Small intestine (tissue), 7 donors: ENCODE data around the gene DFFB. TPM values are rescaled to one million over a fixed set of nuclear protein-coding genes. Genes with fewer than 3 reads are reported as not detected.
A peak's percentile ranks its signal among the peaks of the same experiment; 100 is the strongest.

Experiments used
- DNase-seq, 2 donors: peaks; one replicate each; pipeline versions ENCODE4 v3.0.0 to v3.0.0-alpha.2; 2013
- FAIRE-seq: peaks from 2 replicates; lab custom pipeline; 2012; peaks lifted over from hg19 to GRCh38; lab: Jason Lieb, UNC
- H3K27ac ChIP-seq, 3 donors: one replicate each; pipeline ENCODE4 v1.5.1; 2013; ENCODE audit warnings: low read length in 2 of 3, mild to moderate bottlenecking in 2 of 3, control low read depth in 1 of 3, inconsistent platforms in 1 of 3, low read depth in 1 of 3, moderate library complexity in 1 of 3
- H3K27me3 ChIP-seq, 3 donors: one replicate each; pipeline ENCODE4 v1.6.1; 2013; ENCODE audit warnings: low read length in 3 of 3, inconsistent platforms in 1 of 3; ENCODE audit not compliant: control insufficient read depth in 3 of 3, insufficient read depth in 3 of 3
- H3K36me3 ChIP-seq, 3 donors: one replicate each; pipeline ENCODE4 v1.6.1; 2013; ENCODE audit warnings: low read length in 3 of 3, inconsistent platforms in 1 of 3, low read depth in 1 of 3, mild to moderate bottlenecking in 1 of 3, moderate library complexity in 1 of 3; ENCODE audit not compliant: control insufficient read depth in 3 of 3, insufficient read depth in 2 of 3
- H3K4me1 ChIP-seq, 3 donors: one replicate each; pipeline ENCODE4 v1.6.1; 2013; ENCODE audit warnings: low read length in 2 of 3, inconsistent platforms in 1 of 3, low read depth in 1 of 3, mild to moderate bottlenecking in 1 of 3, moderate library complexity in 1 of 3; ENCODE audit not compliant: control insufficient read depth in 3 of 3, insufficient read depth in 2 of 3
- H3K4me3 ChIP-seq, 3 donors: one replicate each; pipeline ENCODE4 v1.5.1; 2013; ENCODE audit warnings: low read length in 3 of 3, control low read depth in 1 of 3, inconsistent platforms in 1 of 3, low read depth in 1 of 3, mild to moderate bottlenecking in 1 of 3, moderate library complexity in 1 of 3
- H3K9me3 ChIP-seq, 2 donors: one replicate each; pipeline ENCODE4 v1.6.1; 2013; ENCODE audit warnings: low read depth in 1 of 2, low read length in 1 of 2; ENCODE audit not compliant: control insufficient read depth in 2 of 2, insufficient read depth in 1 of 2
- WGBS, 3 donors: extraction: QIAGEN DNeasy Blood & Tissue Kit; methylation state at CpG; one replicate each; pipeline ENCODE4 v1.1.7; 2013; 5-methylcytosine and 5-hydroxymethylcytosine counted together
- polyA plus RNA-seq, 4 donors: library from polyadenylated mRNA; stranded (reverse) in 3 of 4; unstranded in 1 of 4; fragments of 200-250 nt in 3 of 4; fragments of 120-200 nt in 1 of 4; gene quantifications; one replicate each; pipeline versions ENCODE4 v1.2.1 to v1.2.3, GENCODE V29; 2013
- donor health status: healthy with polysubstance abuse.
- donor health status: control.
- donor health status: control.
- donor health status: Bipolar disorder and iron deficiency.
- donor health status: healthy.

Gene DFFB
- polyA plus RNA-seq, 4 donors: 8.7 to 22.6 (median 11.9) TPM

- peak; percentile 77 to 98 for DNase-seq
- peaks cover 5 to 67% (median 8%) of the 10 kb centered on the region in 3 donors for H3K36me3 ChIP-seq
- peaks cover 0 to 10% (median 0%) of the 10 kb centered on the region in 3 donors for H3K4me1 ChIP-seq
- no peak for FAIRE-seq
- H3K27ac ChIP-seq: peak overlapping the region; percentile 72 to 92 (median 76)
- WGBS, 3 donors: 22 to 63% (median 40%) methylated on average over 18 of the region's 18 CpGs
- no peaks in the 10 kb centered on the region for H3K9me3 ChIP-seq
- no peaks in the 10 kb centered on the region for H3K27me3 ChIP-seq
- peak overlapping the region in 1 of 3 donors; percentile 25 for H3K4me3 ChIP-seq
These were observed 12.6 kb downstream of the DFFB start for GRCh38 chr1:3869751-3870301.

- peaks cover 0 to 10% (median 0%) of the 10 kb centered on the region in 3 donors for H3K4me1 ChIP-seq
- FAIRE-seq (no peak), DNase-seq (no peak)
- no peak overlapping the region for H3K27ac ChIP-seq
- no peak overlapping the region for H3K4me3 ChIP-seq
- 96 to 98% (median 96%) methylated on average over 7 of the region's 7 CpGs for WGBS, 3 donors
- H3K36me3 ChIP-seq: peaks cover 8 to 63% (median 9%) of the 10 kb centered on the region in 3 donors
- H3K9me3 ChIP-seq: no peaks in the 10 kb centered on the region
- no peaks in the 10 kb centered on the region for H3K27me3 ChIP-seq
These were observed 14.2 kb downstream of the DFFB start for GRCh38 chr1:3871451-3871805.

GRCh38 chr1:3872546-3872945, 15.3 kb downstream of the DFFB start:
- Histone ChIP-seq H3K27me3 (no peaks in the 10 kb centered on the region), H3K4me3 (no peak overlapping the region), H3K9me3 (no peaks in the 10 kb centered on the region), H3K27ac (no peak overlapping the region), H3K4me1 (peaks cover 0 to 10% (median 0%) of the 10 kb centered on the region in 3 donors), H3K36me3 (peaks cover 8 to 61% (median 11%) of the 10 kb centered on the region in 3 donors)
- 91 to 94% (median 91%) methylated on average over 8 of the region's 8 CpGs for WGBS, 3 donors
- DNase-seq (no peak), FAIRE-seq (no peak)

DNA sequence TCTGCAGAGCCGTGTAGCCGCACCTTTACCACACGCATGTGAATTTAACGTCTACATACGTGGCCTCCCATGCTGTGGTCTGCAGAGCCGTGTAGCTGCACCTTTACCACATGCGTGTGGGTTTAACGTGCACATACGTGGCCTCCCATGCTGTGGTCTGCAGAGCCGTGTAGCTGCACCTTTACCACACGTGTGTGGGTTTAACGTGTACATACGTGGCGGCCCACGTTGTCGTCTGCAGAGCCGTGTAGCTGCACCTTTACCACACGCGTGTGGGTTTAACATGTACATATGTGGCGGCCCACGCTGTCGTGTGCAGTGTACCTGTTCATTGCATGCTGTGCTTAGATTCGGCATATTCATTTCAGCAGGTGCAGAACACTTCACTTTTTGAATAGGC, 17.5 kb downstream of the DFFB start:
- Histone ChIP-seq H3K4me3 (no peak overlapping the region), H3K4me1 (peaks cover 0 to 4% (median 0%) of the 10 kb centered on the region in 3 donors), H3K9me3 (peaks cover 0 to 13% of the 10 kb centered on the region in 2 donors), H3K27ac (no peak overlapping the region), H3K27me3 (no peaks in the 10 kb centered on the region), H3K36me3 (peaks cover 8 to 52% (median 13%) of the 10 kb centered on the region in 3 donors)
- DNase-seq: no peak
- no peak for FAIRE-seq
- 93 to 97% (median 96%) methylated on average over 23 of the region's 23 CpGs for WGBS, 3 donors

GRCh38 chr1:3876716-3877115, 19.4 kb downstream of the DFFB start:
- Histone ChIP-seq H3K9me3 (peaks cover 0 to 13% of the 10 kb centered on the region in 2 donors), H3K27me3 (no peaks in the 10 kb centered on the region), H3K4me1 (no peaks in the 10 kb centered on the region), H3K4me3 (no peak overlapping the region), H3K36me3 (peaks cover 8 to 50% (median 13%) of the 10 kb centered on the region in 3 donors), H3K27ac (no peak overlapping the region)
- DNase-seq (no peak), FAIRE-seq (no peak)
- WGBS, 3 donors: 90 to 98% (median 92%) methylated on average over 14 to 16 of the region's 16 CpGs

DNA sequence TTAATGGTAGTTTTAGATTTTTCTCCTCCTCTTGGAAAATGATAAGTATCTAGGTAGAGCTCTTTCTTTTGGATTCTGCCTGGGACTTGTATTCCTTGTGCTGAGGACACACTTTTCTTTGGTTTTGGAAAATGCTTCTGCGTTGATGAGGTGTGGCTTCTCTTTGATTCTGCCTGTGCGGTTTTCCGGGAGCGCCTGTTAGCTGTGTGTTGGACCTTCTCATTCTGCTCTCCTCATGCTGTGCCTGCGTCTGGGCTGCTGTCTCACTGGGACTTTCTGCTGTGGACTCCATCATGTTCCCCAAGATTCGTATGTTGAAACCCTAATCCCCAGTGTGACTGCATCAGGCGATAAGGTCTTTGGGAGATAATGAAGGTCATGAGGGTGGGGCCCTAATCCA, 21.8 kb downstream of the DFFB start:
- FAIRE-seq (no peak), DNase-seq (no peak)
- Histone ChIP-seq H3K4me3 (no peak overlapping the region), H3K9me3 (peaks cover 0 to 13% of the 10 kb centered on the region in 2 donors), H3K4me1 (no peaks in the 10 kb centered on the region), H3K27ac (no peak overlapping the region), H3K27me3 (no peaks in the 10 kb centered on the region), H3K36me3 (peaks cover 5 to 44% (median 6%) of the 10 kb centered on the region in 3 donors)
- 97 to 98% (median 97%) methylated on average over 7 of the region's 7 CpGs for WGBS, 3 donors

DNA sequence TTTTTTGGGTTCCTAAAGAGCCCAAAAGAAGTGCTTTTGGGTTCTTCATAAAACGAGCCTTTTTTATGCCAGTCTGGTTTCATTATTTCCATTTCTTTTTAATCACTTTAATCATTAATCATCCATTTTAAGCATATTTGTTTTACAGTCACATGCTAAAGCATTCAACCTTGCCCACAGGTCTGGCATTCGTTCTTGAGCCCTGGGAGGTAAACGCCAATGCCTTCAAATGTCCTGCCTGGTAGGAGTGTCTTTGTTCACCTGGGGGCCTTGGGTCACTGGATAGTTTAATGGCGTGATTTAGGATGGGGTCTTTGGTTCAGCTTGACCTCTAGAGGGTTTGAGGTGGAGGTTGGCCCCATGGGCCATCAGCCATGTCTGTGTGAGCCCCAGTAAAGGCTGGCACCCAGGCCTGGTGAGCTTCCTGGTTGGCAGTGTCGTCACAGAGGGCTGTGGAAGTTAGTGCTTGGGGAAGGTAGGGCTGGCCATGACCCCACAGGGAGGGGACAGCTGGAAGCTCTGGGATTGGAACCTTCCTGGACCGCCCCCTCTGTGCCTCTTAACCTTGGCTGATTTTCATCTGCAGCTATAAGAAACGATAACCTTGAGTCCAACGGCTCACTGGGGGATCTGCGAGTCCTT, 22.6 kb downstream of the DFFB start:
- H3K4me3 ChIP-seq: no peak overlapping the region
- no peaks in the 10 kb centered on the region for H3K27me3 ChIP-seq
- FAIRE-seq (no peak), DNase-seq (no peak)
- WGBS, 3 donors: 85 to 88% (median 87%) methylated on average over 9 of the region's 9 CpGs
- no peaks in the 10 kb centered on the region for H3K4me1 ChIP-seq
- peaks cover 0 to 13% of the 10 kb centered on the region in 2 donors for H3K9me3 ChIP-seq
- peaks cover 6 to 42% (median 7%) of the 10 kb centered on the region in 3 donors for H3K36me3 ChIP-seq
- no peak overlapping the region for H3K27ac ChIP-seq

- peaks cover 6 to 42% (median 11%) of the 10 kb centered on the region in 3 donors for H3K36me3 ChIP-seq
- no peak overlapping the region for H3K27ac ChIP-seq
- DNase-seq (no peak), FAIRE-seq (no peak)
- 89 to 95% (median 91%) methylated on average over 17 to 20 of the region's 20 CpGs for WGBS, 3 donors
- no peaks in the 10 kb centered on the region for H3K27me3 ChIP-seq
- H3K4me3 ChIP-seq: no peak overlapping the region
- no peaks in the 10 kb centered on the region for H3K4me1 ChIP-seq
- peaks cover 0 to 13% of the 10 kb centered on the region in 2 donors for H3K9me3 ChIP-seq
These were observed 23.3 kb downstream of the DFFB start for GRCh38 chr1:3880429-3881192.
